Limb (tissue), 2 donors: Measurements from ENCODE around the gene SRRM3.
"Not testable (repeated sequence)": the region's sequence is repeated elsewhere in the genome, so short reads cannot be mapped to it uniquely, and the experiment has no call there.

Experiments used
- DNase-seq, 2 donors: peaks; one replicate each; pipeline ENCODE4 v3.0.0-alpha.2; 2016; ENCODE audit errors: extremely low spot score in 2 of 2

SRRM3 gene

GRCh38 chr7:76314042-76314721 is 112.5 kb downstream of the SRRM3 start:
- peak; percentile 92 to 95 for DNase-seq

GRCh38 chr7:76314740-76315139 is 113.0 kb downstream of the SRRM3 start:
- not testable (repeated sequence) for DNase-seq

GRCh38 chr7:76315364-76315763 is 113.7 kb downstream of the SRRM3 start:
- no peak for DNase-seq

- no peak for DNase-seq
These were observed 115.5 kb downstream of the SRRM3 start for GRCh38 chr7:76316984-76317781.

GRCh38 chr7:76317782-76318487 is 116.2 kb downstream of the SRRM3 start:
- DNase-seq = peak; percentile 97

GRCh38 chr7:76318488-76319353 is 117.0 kb downstream of the SRRM3 start:
- peak; percentile 61 to 76 for DNase-seq

GRCh38 chr7:76325092-76325491 is 123.4 kb downstream of the SRRM3 start:
- DNase-seq = no peak

- no peak for DNase-seq
These were observed 124.1 kb downstream of the SRRM3 start for GRCh38 chr7:76325811-76326210.

- DNase-seq = no peak
These were observed 125.0 kb downstream of the SRRM3 start for GRCh38 chr7:76326646-76327233.

GRCh38 chr7:76327610-76328009 is 125.9 kb downstream of the SRRM3 start:
- DNase-seq = no peak

GRCh38 chr7:76328389-76328788 is 126.7 kb downstream of the SRRM3 start:
- no peak for DNase-seq

- DNase-seq = no peak
These were observed 127.8 kb downstream of the SRRM3 start for GRCh38 chr7:76329479-76329878.

GRCh38 chr7:76330261-76330660 is 128.6 kb downstream of the SRRM3 start:
- DNase-seq = no peak

- DNase-seq = no peak
These were observed 129.0 kb downstream of the SRRM3 start for GRCh38 chr7:76330673-76331072.

- DNase-seq = no peak
These were observed 130.4 kb downstream of the SRRM3 start for GRCh38 chr7:76332078-76332477.

- DNase-seq = no peak
These were observed 131.9 kb downstream of the SRRM3 start for GRCh38 chr7:76333511-76334101.

- DNase-seq = no peak
These were observed 132.7 kb downstream of the SRRM3 start for GRCh38 chr7:76334320-76334967.

GRCh38 chr7:76335417-76335816 is 133.7 kb downstream of the SRRM3 start:
- not testable (repeated sequence) for DNase-seq

GRCh38 chr7:76336094-76336493 is 134.4 kb downstream of the SRRM3 start:
- no peak for DNase-seq
